Spleen (tissue), 11 donors: ENCODE data around the gene RNFT2. TPM values are rescaled to one million over a fixed set of nuclear protein-coding genes. Genes with fewer than 3 reads are reported as not detected.

ENCODE experiments used
- DNase-seq: peaks from one replicate; pipeline ENCODE4 v3.0.0-alpha.2; 2020
- H3K27ac ChIP-seq, 8 donors: fragments of 200-600 bp; sonication (generic) in 7 of 8; 1 replicate in 4 of 8; 2 replicates in 4 of 8; pipeline versions ENCODE4 v1.5.0 to v1.8.0; 2016 to 2021; ENCODE audit warnings: inconsistent platforms in 4 of 8, mild to moderate bottlenecking in 4 of 8, moderate library complexity in 1 of 8
- H3K27me3 ChIP-seq, 7 donors: fragments of 200-600 bp; sonication (generic) in 6 of 7; replicated peaks in 1 of 7; 1 replicate in 4 of 7; 2 replicates in 3 of 7; pipeline versions ENCODE4 v1.5.0 to v1.8.0; 2016 to 2021; ENCODE audit warnings: inconsistent platforms in 3 of 7, mild to moderate bottlenecking in 1 of 7
- H3K36me3 ChIP-seq, 6 donors: fragments of 200-600 bp; sonication (generic) in 5 of 6; 1 replicate in 4 of 6; 2 replicates in 2 of 6; pipeline versions ENCODE4 v1.5.0 to v1.8.0; 2016 to 2021; ENCODE audit warnings: inconsistent platforms in 2 of 6
- H3K4me1 ChIP-seq, 6 donors: fragments of 200-600 bp; sonication (generic) in 5 of 6; 1 replicate in 3 of 6; 2 replicates in 3 of 6; pipeline versions ENCODE4 v1.5.0 to v1.8.0; 2016 to 2021; ENCODE audit warnings: inconsistent platforms in 3 of 6
- H3K4me3 ChIP-seq, 8 donors: fragments of 200-600 bp; sonication (generic) in 7 of 8; 1 replicate in 4 of 8; 2 replicates in 4 of 8; pipeline versions ENCODE4 v1.5.0 to v1.8.0; 2016 to 2021; ENCODE audit warnings: inconsistent platforms in 4 of 8, mild to moderate bottlenecking in 4 of 8, moderate library complexity in 2 of 8
- H3K9me3 ChIP-seq, 8 donors: fragments of 200-600 bp; sonication (generic) in 7 of 8; 1 replicate in 4 of 8; 2 replicates in 4 of 8; pipeline versions ENCODE4 v1.5.0 to v1.8.0; 2016 to 2021; ENCODE audit warnings: inconsistent platforms in 4 of 8
- CTCF ChIP-seq, 11 experiments: fragments of 200-600 bp in 7 of 11; fragments of 450-650 bp in 4 of 11; sonication (generic) in 4 of 11; IDR thresholded peaks in 8 of 11; conservative IDR thresholded peaks in 3 of 11; 1 replicate in 7 of 11; 2 replicates in 4 of 11; pipeline versions ENCODE4 v1.4.0 to v1.8.0; 2016 to 2021; ENCODE audit warnings: antibody characterized with exemption in 11 of 11, inconsistent platforms in 4 of 11, mild to moderate bottlenecking in 1 of 11
- POLR2A ChIP-seq, 3 donors: fragments of 450-650 bp; IDR thresholded peaks; one replicate each; pipeline ENCODE4 v1.5.1; 2017; ENCODE audit warnings: antibody characterized with exemption in 3 of 3, mild to moderate bottlenecking in 1 of 3
- POLR2AphosphoS5 ChIP-seq, 3 donors: sonication (generic); formaldehyde crosslinking; IDR thresholded peaks; one replicate each; pipeline ENCODE4 v1.5.1; 2017; ENCODE audit warnings: antibody characterized with exemption in 3 of 3
- WGBS, 5 donors: extraction: QIAGEN DNeasy Blood & Tissue Kit in 3 of 5; methylation state at CpG; one replicate each; pipeline versions ENCODE4 v1.1.5 to v1.1.7; 2013 to 2018; 5-methylcytosine and 5-hydroxymethylcytosine counted together
- intact Hi-C: fragments of 100-400 bp; cut with DNase I; formaldehyde crosslinking; loops from one replicate; pipeline ENCODE4 v1.15.0; 2023; ENCODE audit warnings: low total_unique reads
- polyA plus RNA-seq, 3 donors: library from polyadenylated mRNA; stranded (reverse); fragments of 200-250 nt; gene quantifications; one replicate each; pipeline ENCODE4 v1.2.1, GENCODE V29; 2013
- total RNA-seq, 7 donors: library from RNA; depleted of rRNA in 3 of 7; stranded (reverse); fragments of >200 nt in 3 of 7; fragmentation: NEBNext Ultra II Directional in 4 of 7; extraction: Animal tissue kit (Norgen Biotek cat#: 25700) in 4 of 7; gene quantifications; one replicate each; pipeline versions ENCODE4 v1.1.0 to v1.2.1, GENCODE V29; 2016 to 2021
- donor health status: healthy with polysubstance abuse.
- donor health status: DM: no; HTN: no; CAD: no; lungs with moderate emphysema.
- donor health status: DM: no; HTN: no; CAD: no.
- donor health status: Bipolar disorder and iron deficiency.
- donor health status: healthy.
- donor health status: DM: no; HTN: no; CAD: no.
- donor health status: DM: yes; HTN: yes; CAD: no.

Gene RNFT2
- total and polyA plus RNA-seq, 10 donors = 1.9 to 6.0 (median 3.8) TPM

GRCh38 chr12:116794725-116795124 is 56.6 kb downstream of the RNFT2 start:
- intact Hi-C loops = no loop called here
- Histone ChIP-seq H3K36me3 (no peaks in the 10 kb centered on the region), H3K27me3 (no peaks in the 10 kb centered on the region), H3K27ac (no peak overlapping the region), H3K4me1 (no peaks in the 10 kb centered on the region), H3K9me3 (peaks cover 0 to 23% (median 19%) of the 10 kb centered on the region in 8 donors), H3K4me3 (no peak overlapping the region)
- 93 to 98% (median 97%) methylated on average over 4 of the region's 4 CpGs for WGBS, 5 donors
- DNase-seq = no peak
- TF ChIP-seq POLR2A (IDR thresholded peaks at IDR 0.05) (no peak), POLR2AphosphoS5 (IDR thresholded peaks at IDR 0.05) (no peak), CTCF (IDR thresholded peaks at IDR 0.05 in 8 of 11, conservative IDR thresholded peaks at IDR 0.05 in 3 of 11) (no peak)

GRCh38 chr12:116797885-116798284 is 59.8 kb downstream of the RNFT2 start:
- H3K4me1 ChIP-seq = no peaks in the 10 kb centered on the region
- H3K27ac ChIP-seq = no peak overlapping the region
- no peak for DNase-seq
- intact Hi-C loops = no loop called here
- no peak for TF ChIP-seq POLR2A (IDR thresholded peaks at IDR 0.05)
- no peak for TF ChIP-seq POLR2AphosphoS5 (IDR thresholded peaks at IDR 0.05)
- TF ChIP-seq CTCF (IDR thresholded peaks at IDR 0.05 in 8 of 11, conservative IDR thresholded peaks at IDR 0.05 in 3 of 11) = no peak
- WGBS, 5 donors = 91 to 95% (median 95%) methylated on average over 6 of the region's 6 CpGs
- no peaks in the 10 kb centered on the region for H3K36me3 ChIP-seq
- H3K9me3 ChIP-seq = peaks cover 0 to 27% (median 22%) of the 10 kb centered on the region in 8 donors
- H3K27me3 ChIP-seq = no peaks in the 10 kb centered on the region
- no peak overlapping the region for H3K4me3 ChIP-seq

GRCh38 chr12:116798719-116799118 is 60.6 kb downstream of the RNFT2 start:
- no peak overlapping the region for H3K4me3 ChIP-seq
- no peak for DNase-seq
- no peaks in the 10 kb centered on the region for H3K36me3 ChIP-seq
- H3K4me1 ChIP-seq = no peaks in the 10 kb centered on the region
- WGBS, 5 donors = 93 to 98% (median 95%) methylated on average over 4 of the region's 4 CpGs
- peaks cover 0 to 27% (median 22%) of the 10 kb centered on the region in 8 donors for H3K9me3 ChIP-seq
- intact Hi-C loops = no loop called here
- no peak overlapping the region for H3K27ac ChIP-seq
- H3K27me3 ChIP-seq = no peaks in the 10 kb centered on the region
- TF ChIP-seq POLR2A (IDR thresholded peaks at IDR 0.05) (no peak), POLR2AphosphoS5 (IDR thresholded peaks at IDR 0.05) (no peak), CTCF (IDR thresholded peaks at IDR 0.05 in 8 of 11, conservative IDR thresholded peaks at IDR 0.05 in 3 of 11) (no peak)

GRCh38 chr12:116799955-116800354 is 61.8 kb downstream of the RNFT2 start:
- no peak overlapping the region for H3K27ac ChIP-seq
- no peaks in the 10 kb centered on the region for H3K27me3 ChIP-seq
- H3K36me3 ChIP-seq = no peaks in the 10 kb centered on the region
- H3K9me3 ChIP-seq = peaks cover 0 to 27% (median 22%) of the 10 kb centered on the region in 8 donors
- intact Hi-C loops = no loop called here
- no peak for TF ChIP-seq CTCF (IDR thresholded peaks at IDR 0.05 in 8 of 11, conservative IDR thresholded peaks at IDR 0.05 in 3 of 11)
- no peak for TF ChIP-seq POLR2A (IDR thresholded peaks at IDR 0.05)
- TF ChIP-seq POLR2AphosphoS5 (IDR thresholded peaks at IDR 0.05) = no peak
- H3K4me1 ChIP-seq = peaks cover 0 to 9% (median 0%) of the 10 kb centered on the region in 6 donors
- no peak overlapping the region for H3K4me3 ChIP-seq
- DNase-seq = no peak
- 79 to 86% (median 80%) methylated on average over 6 of the region's 6 CpGs for WGBS, 5 donors
